Ishikawa (cell line): ENCODE data around the gene HECTD4.

ENCODE experiments used
- CEBPB ChIP-seq: IDR thresholded peaks from 2 replicates; pipeline ENCODE4 v1.6.1; 2012
- FOXM1 ChIP-seq: IDR thresholded peaks from 2 replicates; pipeline ENCODE4 v1.6.1; 2012; ENCODE audit warnings: low read depth, borderline replicate concordance
- RAD21 ChIP-seq: IDR thresholded peaks from 2 replicates; pipeline ENCODE4 v1.6.1; 2012; ENCODE audit warnings: low read depth
- REST ChIP-seq: IDR thresholded peaks from 2 replicates; pipeline ENCODE4 v1.6.1; 2012; ENCODE audit warnings: low read depth, mild to moderate bottlenecking
- YY1 ChIP-seq: IDR thresholded peaks from 2 replicates; pipeline ENCODE4 v1.6.1; 2012; ENCODE audit warnings: low read depth

- no peak for TF ChIP-seq YY1
- TF ChIP-seq CEBPB, result no peak
- TF ChIP-seq REST, result no peak
- no peak for TF ChIP-seq FOXM1
- no peak for TF ChIP-seq RAD21
These were observed 50.3 kb downstream of the HECTD4 start for GRCh38 chr12:112331886-112332285.
